Neural cell (in vitro differentiated cells): ENCODE data around the gene TMEM117. TPM values are rescaled to one million over a fixed set of nuclear protein-coding genes. Genes with fewer than 3 reads are reported as not detected.

Source experiments
- H2AFZ ChIP-seq: fragments of 200-600, 300-800 bp; sonication (generic), shearing (Covaris generic); 2 replicates; pipeline ENCODE4 v1.6.0; 2014; ENCODE audit warnings: low read depth, mild to moderate bottlenecking, antibody characterized with exemption, low read length, moderate library complexity
- H3F3A ChIP-seq: fragments of 200-600 bp; shearing (Covaris generic); 2 replicates; pipeline ENCODE4 v1.6.1; 2016; ENCODE audit warnings: mild to moderate bottlenecking, moderate library complexity, mixed read lengths, antibody characterized with exemption, low read length; ENCODE audit not compliant: insufficient read depth, poor library complexity, severe bottlenecking
- H3K27ac ChIP-seq: fragments of 200-600, 300-800 bp; sonication (generic), shearing (Covaris generic); 2 replicates; pipeline ENCODE4 v1.5.1; 2014; ENCODE audit warnings: mild to moderate bottlenecking, low read length, moderate library complexity
- H3K27me3 ChIP-seq: fragments of 300-800, 200-600 bp; sonication (generic), shearing (Covaris generic); 2 replicates; pipeline ENCODE4 v1.6.0; 2014; ENCODE audit warnings: mild to moderate bottlenecking, low read depth, low read length, moderate library complexity; ENCODE audit not compliant: insufficient read depth
- H3K36me3 ChIP-seq: fragments of 300-800, 200-600 bp; sonication (generic), shearing (Covaris generic); 2 replicates; pipeline ENCODE4 v1.5.1; 2014; ENCODE audit warnings: mild to moderate bottlenecking, antibody characterized with exemption, low read length, moderate library complexity; ENCODE audit not compliant: insufficient read depth
- H3K4me2 ChIP-seq: fragments of 300-800, 200-600 bp; sonication (generic), shearing (Covaris generic); 2 replicates; pipeline ENCODE4 v1.6.0; 2014; ENCODE audit warnings: mild to moderate bottlenecking, low read length
- H3K4me3 ChIP-seq: fragments of 300-800, 200-600 bp; sonication (generic), shearing (Covaris generic); 2 replicates; pipeline ENCODE4 v1.5.1; 2014; ENCODE audit warnings: mild to moderate bottlenecking, low read length, moderate library complexity
- H3K79me2 ChIP-seq: fragments of 200-600 bp; shearing (Covaris generic); replicated peaks from 2 replicates; pipeline ENCODE4 v1.6.0; 2014; ENCODE audit warnings: mild to moderate bottlenecking, low read length, moderate library complexity; ENCODE audit not compliant: insufficient read depth
- H3K9ac ChIP-seq: fragments of 300-800, 200-600 bp; sonication (generic), shearing (Covaris generic); 2 replicates; pipeline ENCODE4 v1.6.1; 2016; ENCODE audit warnings: mild to moderate bottlenecking, low read length, mixed read lengths
- H3K9me2 ChIP-seq: fragments of 200-600 bp; shearing (Covaris generic); 2 replicates; pipeline ENCODE4 v1.6.1; 2016; ENCODE audit warnings: mild to moderate bottlenecking, low read length, mixed read lengths; ENCODE audit not compliant: insufficient read depth
- H3K9me3 ChIP-seq: fragments of 200-600, 300-800 bp; sonication (generic), shearing (Covaris generic); 2 replicates; pipeline ENCODE4 v1.6.1; 2016; ENCODE audit warnings: mild to moderate bottlenecking, mixed run types, low read length, moderate library complexity, mixed read lengths
- H4K20me1 ChIP-seq: fragments of 200-600 bp; shearing (Covaris generic); 2 replicates; pipeline ENCODE4 v1.6.1; 2016; ENCODE audit warnings: mild to moderate bottlenecking, mixed run types; ENCODE audit not compliant: insufficient read depth
- EP300 ChIP-seq: fragments of 450-650 bp; conservative IDR thresholded peaks from 2 replicates; pipeline ENCODE4 v1.6.1; 2014; ENCODE audit warnings: antibody characterized with exemption, mild to moderate bottlenecking, moderate library complexity; ENCODE audit not compliant: poor library complexity, severe bottlenecking
- EZH2 ChIP-seq: fragments of 200-600, 300-800 bp; shearing (Covaris generic), sonication (generic); IDR thresholded peaks from 2 replicates; pipeline ENCODE4 v1.6.1; 2014; ENCODE audit warnings: antibody characterized with exemption, low read length, borderline replicate concordance, mild to moderate bottlenecking; ENCODE audit not compliant: insufficient read depth, poor library complexity, severe bottlenecking
- MXI1 ChIP-seq: fragments of 450-650 bp; conservative IDR thresholded peaks from 2 replicates; pipeline ENCODE4 v1.6.1; 2014; ENCODE audit warnings: antibody characterized with exemption, mild to moderate bottlenecking; ENCODE audit not compliant: poor library complexity, severe bottlenecking
- POLR2AphosphoS5 ChIP-seq: IDR thresholded peaks from 2 replicates; pipeline ENCODE4 v1.6.1; 2012
- RAD21 ChIP-seq: fragments of 450-650 bp; conservative IDR thresholded peaks from 2 replicates; pipeline ENCODE4 v1.6.1; 2014; ENCODE audit warnings: antibody characterized with exemption, mild to moderate bottlenecking, moderate library complexity
- SMC3 ChIP-seq: fragments of 450-650 bp; conservative IDR thresholded peaks from 2 replicates; pipeline ENCODE4 v1.6.1; 2014; ENCODE audit warnings: antibody characterized with exemption, mild to moderate bottlenecking, moderate library complexity; ENCODE audit not compliant: poor library complexity
- TAF1 ChIP-seq: IDR thresholded peaks from 2 replicates; pipeline ENCODE4 v1.6.1; 2012; ENCODE audit warnings: low read depth
- polyA plus RNA-seq: library from polyadenylated mRNA; depleted of rRNA; stranded (reverse); fragments of >200 nt; gene quantifications from 2 replicates; pipeline ENCODE4 v1.2.3, GENCODE V29; 2014
- TF ChIP-seq, protein P1 (sequence below): IDR thresholded peaks from 2 replicates; pipeline ENCODE4 v1.6.1; 2012; ENCODE audit warnings: borderline replicate concordance
- TF ChIP-seq, protein P2 (sequence below): fragments of 450-650 bp; IDR thresholded peaks from 2 replicates; pipeline ENCODE4 v1.5.1; 2014; ENCODE audit warnings: antibody characterized with exemption, mild to moderate bottlenecking, moderate library complexity; ENCODE audit not compliant: poor library complexity, severe bottlenecking

The TMEM117 gene
- polyA plus RNA-seq, 1 donor from 2014 or later, result 5.3 TPM

DNA sequence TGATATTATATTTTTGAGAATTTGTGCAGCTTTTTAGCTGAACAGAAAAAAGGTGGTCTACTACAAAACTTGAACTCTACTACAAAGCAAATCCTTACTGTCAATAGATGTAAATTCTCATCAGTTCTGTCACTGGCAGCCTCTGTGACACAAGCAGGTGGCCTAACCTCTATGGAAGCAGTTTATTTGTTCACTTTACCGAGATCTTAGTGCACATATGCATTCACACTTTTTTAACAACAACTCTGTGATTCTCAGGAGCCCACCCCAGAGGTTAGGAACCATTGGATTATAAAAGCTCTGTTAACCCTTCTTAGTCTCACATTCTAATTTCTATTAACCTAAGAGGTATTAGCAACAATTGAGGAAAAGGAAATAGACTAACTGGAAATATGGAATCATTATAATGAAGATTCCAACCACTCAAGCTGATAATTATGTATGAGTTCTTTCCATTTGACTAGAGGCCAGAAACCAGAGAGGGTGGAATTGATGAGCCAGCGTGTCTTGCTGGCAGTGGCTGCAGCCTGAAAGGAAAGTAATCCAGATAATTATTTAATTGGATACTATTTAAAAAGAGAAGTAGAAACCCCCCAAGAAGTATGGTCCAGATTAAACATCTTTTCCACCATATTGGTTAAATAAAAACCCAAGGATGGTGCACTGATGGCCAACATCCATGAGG is 451.1 kb downstream of the TMEM117 start:
- Histone ChIP-seq H3F3A (no peaks in the 10 kb centered on the region), H3K36me3 (no peaks in the 10 kb centered on the region), H3K27ac (no peak overlapping the region), H3K9me3 (no peaks in the 10 kb centered on the region), H3K79me2 (no peaks in the 10 kb centered on the region), H3K4me2 (no peak overlapping the region), H3K4me3 (no peak overlapping the region), H3K27me3 (no peaks in the 10 kb centered on the region), H3K9ac (no peak overlapping the region), H4K20me1 (no peaks in the 10 kb centered on the region), H3K9me2 (no peaks in the 10 kb centered on the region), H2AFZ (no peak overlapping the region)
- TF ChIP-seq TAF1 (no peak), EZH2 (no peak), EP300 (no peak), RAD21 (no peak), POLR2AphosphoS5 (no peak), MXI1 (no peak), SMC3 (no peak)
- TF ChIP-seq, protein P1, sequence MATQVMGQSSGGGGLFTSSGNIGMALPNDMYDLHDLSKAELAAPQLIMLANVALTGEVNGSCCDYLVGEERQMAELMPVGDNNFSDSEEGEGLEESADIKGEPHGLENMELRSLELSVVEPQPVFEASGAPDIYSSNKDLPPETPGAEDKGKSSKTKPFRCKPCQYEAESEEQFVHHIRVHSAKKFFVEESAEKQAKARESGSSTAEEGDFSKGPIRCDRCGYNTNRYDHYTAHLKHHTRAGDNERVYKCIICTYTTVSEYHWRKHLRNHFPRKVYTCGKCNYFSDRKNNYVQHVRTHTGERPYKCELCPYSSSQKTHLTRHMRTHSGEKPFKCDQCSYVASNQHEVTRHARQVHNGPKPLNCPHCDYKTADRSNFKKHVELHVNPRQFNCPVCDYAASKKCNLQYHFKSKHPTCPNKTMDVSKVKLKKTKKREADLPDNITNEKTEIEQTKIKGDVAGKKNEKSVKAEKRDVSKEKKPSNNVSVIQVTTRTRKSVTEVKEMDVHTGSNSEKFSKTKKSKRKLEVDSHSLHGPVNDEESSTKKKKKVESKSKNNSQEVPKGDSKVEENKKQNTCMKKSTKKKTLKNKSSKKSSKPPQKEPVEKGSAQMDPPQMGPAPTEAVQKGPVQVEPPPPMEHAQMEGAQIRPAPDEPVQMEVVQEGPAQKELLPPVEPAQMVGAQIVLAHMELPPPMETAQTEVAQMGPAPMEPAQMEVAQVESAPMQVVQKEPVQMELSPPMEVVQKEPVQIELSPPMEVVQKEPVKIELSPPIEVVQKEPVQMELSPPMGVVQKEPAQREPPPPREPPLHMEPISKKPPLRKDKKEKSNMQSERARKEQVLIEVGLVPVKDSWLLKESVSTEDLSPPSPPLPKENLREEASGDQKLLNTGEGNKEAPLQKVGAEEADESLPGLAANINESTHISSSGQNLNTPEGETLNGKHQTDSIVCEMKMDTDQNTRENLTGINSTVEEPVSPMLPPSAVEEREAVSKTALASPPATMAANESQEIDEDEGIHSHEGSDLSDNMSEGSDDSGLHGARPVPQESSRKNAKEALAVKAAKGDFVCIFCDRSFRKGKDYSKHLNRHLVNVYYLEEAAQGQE, result no peak
- TF ChIP-seq, protein P2, sequence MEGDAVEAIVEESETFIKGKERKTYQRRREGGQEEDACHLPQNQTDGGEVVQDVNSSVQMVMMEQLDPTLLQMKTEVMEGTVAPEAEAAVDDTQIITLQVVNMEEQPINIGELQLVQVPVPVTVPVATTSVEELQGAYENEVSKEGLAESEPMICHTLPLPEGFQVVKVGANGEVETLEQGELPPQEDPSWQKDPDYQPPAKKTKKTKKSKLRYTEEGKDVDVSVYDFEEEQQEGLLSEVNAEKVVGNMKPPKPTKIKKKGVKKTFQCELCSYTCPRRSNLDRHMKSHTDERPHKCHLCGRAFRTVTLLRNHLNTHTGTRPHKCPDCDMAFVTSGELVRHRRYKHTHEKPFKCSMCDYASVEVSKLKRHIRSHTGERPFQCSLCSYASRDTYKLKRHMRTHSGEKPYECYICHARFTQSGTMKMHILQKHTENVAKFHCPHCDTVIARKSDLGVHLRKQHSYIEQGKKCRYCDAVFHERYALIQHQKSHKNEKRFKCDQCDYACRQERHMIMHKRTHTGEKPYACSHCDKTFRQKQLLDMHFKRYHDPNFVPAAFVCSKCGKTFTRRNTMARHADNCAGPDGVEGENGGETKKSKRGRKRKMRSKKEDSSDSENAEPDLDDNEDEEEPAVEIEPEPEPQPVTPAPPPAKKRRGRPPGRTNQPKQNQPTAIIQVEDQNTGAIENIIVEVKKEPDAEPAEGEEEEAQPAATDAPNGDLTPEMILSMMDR, result no peak

DNA sequence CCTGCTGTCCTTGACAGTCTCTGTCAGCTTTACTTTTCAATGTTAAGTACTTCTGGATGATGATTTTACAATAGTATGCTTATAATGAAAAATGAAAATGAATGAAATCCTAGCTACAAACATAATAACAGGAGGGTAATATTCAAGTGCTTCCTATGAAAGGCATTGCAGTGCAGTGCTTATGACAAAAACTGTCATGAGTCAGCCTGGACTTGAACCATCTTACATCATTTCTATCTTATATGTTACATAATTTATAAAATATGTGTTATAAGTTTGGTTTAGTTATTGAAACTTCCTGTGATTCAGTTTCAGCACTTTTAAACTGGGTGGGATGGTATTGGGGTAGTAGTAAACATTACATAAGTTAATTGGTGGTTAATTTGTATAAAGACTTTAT is 451.7 kb downstream of the TMEM117 start:
- Histone ChIP-seq H3F3A (no peaks in the 10 kb centered on the region), H3K27me3 (no peaks in the 10 kb centered on the region), H3K9me3 (no peaks in the 10 kb centered on the region), H4K20me1 (no peaks in the 10 kb centered on the region), H3K27ac (no peak overlapping the region), H2AFZ (no peak overlapping the region), H3K36me3 (no peaks in the 10 kb centered on the region), H3K4me2 (no peak overlapping the region), H3K79me2 (no peaks in the 10 kb centered on the region), H3K4me3 (no peak overlapping the region), H3K9me2 (no peaks in the 10 kb centered on the region), H3K9ac (no peak overlapping the region)
- TF ChIP-seq, protein P2, result no peak
- no peak for TF ChIP-seq POLR2AphosphoS5
- no peak for TF ChIP-seq TAF1
